GM12864 (cell line): ENCODE results near the gene TSPEAR.

Experiments
- DNase-seq: peaks from one replicate; pipeline ENCODE4 v3.0.0-alpha.2; 2011; ENCODE audit warnings: low read depth
- H3K4me3 ChIP-seq: 2 replicates; pipeline ENCODE4 v1.5.1; 2011; ENCODE audit warnings: mild to moderate bottlenecking, low read depth, low read length, control low read depth
- TF ChIP-seq, protein P1 (sequence below): IDR thresholded peaks from 2 replicates; pipeline ENCODE4 v1.5.1; 2011; ENCODE audit warnings: low read depth, mild to moderate bottlenecking, moderate library complexity, low read length, control low read depth, inconsistent platforms; ENCODE audit errors: missing control alignments

The TSPEAR gene

DNA sequence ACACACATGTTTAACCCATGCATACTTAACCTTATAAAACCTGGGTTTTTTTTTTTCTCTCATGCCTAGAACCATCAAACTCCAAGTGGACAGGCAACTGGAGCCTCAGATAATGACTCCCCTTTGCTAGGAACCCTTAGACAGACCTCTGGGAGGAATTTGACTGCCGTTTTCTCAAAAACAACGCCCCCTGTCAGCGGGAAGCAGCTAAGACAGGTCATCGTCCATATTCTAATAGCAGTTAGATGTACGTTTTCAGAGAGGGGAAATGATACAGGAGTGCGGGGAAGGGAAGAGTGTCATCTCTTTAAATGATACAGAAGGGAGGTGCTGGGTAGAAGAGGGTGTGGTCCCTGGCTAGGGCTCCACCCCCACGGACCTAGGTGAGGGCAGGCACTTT is 221.4 kb downstream of the TSPEAR start:
- DNase-seq = no peak
- TF ChIP-seq, protein P1, sequence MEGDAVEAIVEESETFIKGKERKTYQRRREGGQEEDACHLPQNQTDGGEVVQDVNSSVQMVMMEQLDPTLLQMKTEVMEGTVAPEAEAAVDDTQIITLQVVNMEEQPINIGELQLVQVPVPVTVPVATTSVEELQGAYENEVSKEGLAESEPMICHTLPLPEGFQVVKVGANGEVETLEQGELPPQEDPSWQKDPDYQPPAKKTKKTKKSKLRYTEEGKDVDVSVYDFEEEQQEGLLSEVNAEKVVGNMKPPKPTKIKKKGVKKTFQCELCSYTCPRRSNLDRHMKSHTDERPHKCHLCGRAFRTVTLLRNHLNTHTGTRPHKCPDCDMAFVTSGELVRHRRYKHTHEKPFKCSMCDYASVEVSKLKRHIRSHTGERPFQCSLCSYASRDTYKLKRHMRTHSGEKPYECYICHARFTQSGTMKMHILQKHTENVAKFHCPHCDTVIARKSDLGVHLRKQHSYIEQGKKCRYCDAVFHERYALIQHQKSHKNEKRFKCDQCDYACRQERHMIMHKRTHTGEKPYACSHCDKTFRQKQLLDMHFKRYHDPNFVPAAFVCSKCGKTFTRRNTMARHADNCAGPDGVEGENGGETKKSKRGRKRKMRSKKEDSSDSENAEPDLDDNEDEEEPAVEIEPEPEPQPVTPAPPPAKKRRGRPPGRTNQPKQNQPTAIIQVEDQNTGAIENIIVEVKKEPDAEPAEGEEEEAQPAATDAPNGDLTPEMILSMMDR = peak; percentile 23
- no peak overlapping the region for H3K4me3 ChIP-seq

DNA sequence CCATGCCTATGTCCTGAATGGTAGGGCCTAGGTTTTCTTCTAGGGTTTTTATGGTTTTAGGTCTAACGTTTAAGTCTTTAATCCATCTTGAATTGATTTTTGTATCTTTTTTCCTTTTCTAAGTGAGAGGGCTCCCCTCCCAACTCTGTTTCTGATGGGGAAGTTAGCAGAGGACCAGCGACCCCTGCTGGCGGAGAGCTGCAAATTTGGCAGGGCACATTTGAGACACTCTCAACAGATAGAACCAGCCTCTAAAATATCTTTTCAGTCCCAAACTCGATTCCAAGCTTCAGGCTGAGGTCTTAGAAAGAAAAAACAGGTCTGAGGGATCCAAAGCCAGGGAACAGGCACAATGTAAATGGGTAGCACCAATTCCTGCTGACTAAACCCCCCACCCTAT is 223.5 kb downstream of the TSPEAR start:
- TF ChIP-seq, protein P1 = peak; percentile 60
- DNase-seq = no peak

DNA sequence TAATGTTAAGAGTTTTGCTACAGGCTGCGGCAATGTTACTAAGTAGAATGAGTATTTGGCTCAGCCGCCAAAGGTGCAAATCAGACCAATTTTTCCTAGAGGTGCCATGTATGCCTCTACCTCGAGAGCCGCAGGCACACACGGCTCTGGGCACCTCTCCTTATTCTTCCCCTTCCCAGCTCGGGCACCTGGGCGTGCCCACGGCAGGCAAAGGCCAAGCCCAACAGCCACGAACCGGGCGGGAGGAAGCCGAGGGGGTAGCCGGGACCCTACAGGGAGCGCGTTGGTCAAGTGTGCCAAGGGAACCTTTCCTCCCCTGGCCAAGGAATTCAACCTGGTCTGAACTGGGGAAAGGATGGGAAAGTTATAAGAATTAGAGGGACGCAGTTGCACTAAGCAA is 225.1 kb downstream of the TSPEAR start:
- H3K4me3 ChIP-seq = no peak overlapping the region
- DNase-seq = no peak
- TF ChIP-seq, protein P1 = no peak

More for the DNA sequence above, 223.5 kb downstream of the TSPEAR start:
- H3K4me3 ChIP-seq = no peak overlapping the region

DNA sequence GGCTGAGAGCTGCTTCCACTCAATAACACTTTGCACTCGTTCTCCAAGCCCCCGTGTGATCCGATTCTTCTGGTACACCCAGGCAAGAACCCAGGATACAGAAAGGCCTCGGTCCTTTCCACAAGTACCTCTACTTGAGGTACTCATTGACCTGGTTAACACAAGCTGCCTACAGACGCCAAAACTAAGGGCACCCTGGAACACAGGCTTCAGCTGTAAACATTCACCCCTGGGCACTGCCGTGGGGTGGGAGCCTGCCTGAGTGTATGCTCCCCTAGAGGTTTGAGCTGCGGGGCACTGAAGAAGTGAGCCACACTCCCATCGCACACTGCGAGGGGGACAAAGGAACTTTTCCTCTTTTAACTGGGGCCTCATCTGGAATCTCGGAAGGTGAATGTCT is 225.6 kb downstream of the TSPEAR start:
- TF ChIP-seq, protein P1 = no peak
- DNase-seq = no peak
- H3K4me3 ChIP-seq = no peak overlapping the region

DNA sequence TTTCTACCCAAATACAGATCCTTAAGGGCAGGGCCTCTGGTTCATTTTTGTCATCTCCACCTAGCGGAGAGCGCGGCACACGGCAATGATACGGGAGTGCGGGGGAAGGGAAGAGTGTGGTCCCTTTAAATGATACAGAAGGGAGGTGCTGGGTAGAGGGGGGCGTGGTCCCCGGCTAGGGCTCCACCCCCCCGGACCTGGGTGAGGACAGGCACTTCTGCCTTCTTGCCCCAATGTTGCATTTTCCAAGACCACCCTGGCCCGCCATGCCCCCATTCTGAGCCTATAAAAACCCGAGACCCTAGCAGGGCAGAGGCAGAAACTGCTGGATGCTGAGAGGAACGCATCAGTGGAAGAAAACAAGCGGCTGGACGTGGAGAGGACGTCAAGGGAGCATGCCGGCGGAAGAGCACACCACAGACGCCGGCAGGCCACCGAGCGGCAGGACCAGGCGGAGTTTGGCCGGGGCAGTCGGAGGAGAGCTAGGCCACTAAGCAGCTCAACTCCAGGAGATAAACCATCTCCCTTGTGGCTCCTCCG is 226.0 kb downstream of the TSPEAR start:
- TF ChIP-seq, protein P1 = no peak
- no peak for DNase-seq
- no peak overlapping the region for H3K4me3 ChIP-seq

DNA sequence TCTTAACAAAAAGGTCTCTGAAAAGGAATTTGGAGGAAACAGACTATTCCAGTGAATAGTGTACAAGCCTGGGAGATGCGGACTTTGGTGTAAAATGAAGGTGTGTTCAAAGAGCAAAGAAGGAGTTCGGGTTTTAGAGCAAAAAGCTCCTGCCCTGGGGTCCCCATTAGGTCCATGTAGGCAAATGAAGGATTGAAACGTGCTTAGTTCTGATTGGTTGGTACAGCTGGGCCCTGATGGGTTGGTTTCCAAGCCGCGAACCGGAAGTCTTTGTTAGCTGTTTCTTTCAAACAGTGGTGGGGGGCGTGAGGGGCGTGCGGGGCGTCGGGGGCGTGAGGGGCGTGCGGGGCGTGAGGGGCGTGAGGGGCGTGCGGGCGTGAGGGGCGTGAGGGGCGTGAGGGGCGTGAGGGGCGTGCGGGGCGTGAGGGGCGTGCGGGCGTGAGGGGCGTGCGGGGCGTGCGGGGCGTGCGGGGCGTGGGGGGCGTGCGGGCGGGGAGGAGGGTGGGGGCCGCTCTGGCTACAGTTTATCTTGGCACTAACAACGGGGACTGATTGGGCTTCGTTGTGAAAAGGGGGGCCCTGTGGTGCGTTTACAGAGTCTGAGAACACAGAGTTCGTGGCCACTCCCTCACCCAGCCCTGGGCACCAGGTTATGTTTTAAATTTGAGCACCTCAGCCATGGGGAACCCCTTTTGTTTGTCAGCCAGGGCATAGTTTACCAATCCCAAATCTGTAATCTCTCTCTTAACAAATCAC is 226.7 kb downstream of the TSPEAR start:
- DNase-seq = no peak
- TF ChIP-seq, protein P1 = no peak
- H3K4me3 ChIP-seq = no peak overlapping the region
